Measurements from ENCODE around the gene NF2.

Gene NF2

DNA sequence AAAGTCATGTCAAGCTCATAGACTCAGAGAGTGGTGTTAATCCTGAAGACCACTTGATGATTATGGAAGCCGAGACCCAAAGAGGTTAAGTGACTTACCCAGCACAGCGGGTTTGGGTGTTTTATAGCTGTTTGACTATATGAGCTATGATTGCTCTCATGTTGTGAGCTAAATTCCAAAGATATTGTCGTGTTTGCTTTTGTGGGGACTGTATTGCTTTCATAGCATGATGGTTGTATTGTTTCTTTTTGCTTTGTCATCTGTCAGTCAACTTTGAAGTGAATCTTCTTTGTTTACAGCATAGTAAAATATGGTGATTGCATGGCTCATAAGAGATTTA, 23.7 kb downstream of the NF2 start:
- H3K27ac Mint-ChIP-seq, result no peak overlapping the region
- H3K27me3 Mint-ChIP-seq (ENCODE audit: low read depth, poor library complexity), result no peaks in the 10 kb centered on the region
- no peaks in the 10 kb centered on the region for H3K9me3 Mint-ChIP-seq
- TF ChIP-seq, protein P1, sequence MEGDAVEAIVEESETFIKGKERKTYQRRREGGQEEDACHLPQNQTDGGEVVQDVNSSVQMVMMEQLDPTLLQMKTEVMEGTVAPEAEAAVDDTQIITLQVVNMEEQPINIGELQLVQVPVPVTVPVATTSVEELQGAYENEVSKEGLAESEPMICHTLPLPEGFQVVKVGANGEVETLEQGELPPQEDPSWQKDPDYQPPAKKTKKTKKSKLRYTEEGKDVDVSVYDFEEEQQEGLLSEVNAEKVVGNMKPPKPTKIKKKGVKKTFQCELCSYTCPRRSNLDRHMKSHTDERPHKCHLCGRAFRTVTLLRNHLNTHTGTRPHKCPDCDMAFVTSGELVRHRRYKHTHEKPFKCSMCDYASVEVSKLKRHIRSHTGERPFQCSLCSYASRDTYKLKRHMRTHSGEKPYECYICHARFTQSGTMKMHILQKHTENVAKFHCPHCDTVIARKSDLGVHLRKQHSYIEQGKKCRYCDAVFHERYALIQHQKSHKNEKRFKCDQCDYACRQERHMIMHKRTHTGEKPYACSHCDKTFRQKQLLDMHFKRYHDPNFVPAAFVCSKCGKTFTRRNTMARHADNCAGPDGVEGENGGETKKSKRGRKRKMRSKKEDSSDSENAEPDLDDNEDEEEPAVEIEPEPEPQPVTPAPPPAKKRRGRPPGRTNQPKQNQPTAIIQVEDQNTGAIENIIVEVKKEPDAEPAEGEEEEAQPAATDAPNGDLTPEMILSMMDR (IDR thresholded peaks at IDR 0.05), result no peak
- no peak for DNase-seq
- H3K4me3 Mint-ChIP-seq, result no peak overlapping the region
- peaks cover 30% of the 10 kb centered on the region for H3K4me1 Mint-ChIP-seq
- no peaks in the 10 kb centered on the region for H3K36me3 Mint-ChIP-seq (ENCODE audit: low read depth)

DNA sequence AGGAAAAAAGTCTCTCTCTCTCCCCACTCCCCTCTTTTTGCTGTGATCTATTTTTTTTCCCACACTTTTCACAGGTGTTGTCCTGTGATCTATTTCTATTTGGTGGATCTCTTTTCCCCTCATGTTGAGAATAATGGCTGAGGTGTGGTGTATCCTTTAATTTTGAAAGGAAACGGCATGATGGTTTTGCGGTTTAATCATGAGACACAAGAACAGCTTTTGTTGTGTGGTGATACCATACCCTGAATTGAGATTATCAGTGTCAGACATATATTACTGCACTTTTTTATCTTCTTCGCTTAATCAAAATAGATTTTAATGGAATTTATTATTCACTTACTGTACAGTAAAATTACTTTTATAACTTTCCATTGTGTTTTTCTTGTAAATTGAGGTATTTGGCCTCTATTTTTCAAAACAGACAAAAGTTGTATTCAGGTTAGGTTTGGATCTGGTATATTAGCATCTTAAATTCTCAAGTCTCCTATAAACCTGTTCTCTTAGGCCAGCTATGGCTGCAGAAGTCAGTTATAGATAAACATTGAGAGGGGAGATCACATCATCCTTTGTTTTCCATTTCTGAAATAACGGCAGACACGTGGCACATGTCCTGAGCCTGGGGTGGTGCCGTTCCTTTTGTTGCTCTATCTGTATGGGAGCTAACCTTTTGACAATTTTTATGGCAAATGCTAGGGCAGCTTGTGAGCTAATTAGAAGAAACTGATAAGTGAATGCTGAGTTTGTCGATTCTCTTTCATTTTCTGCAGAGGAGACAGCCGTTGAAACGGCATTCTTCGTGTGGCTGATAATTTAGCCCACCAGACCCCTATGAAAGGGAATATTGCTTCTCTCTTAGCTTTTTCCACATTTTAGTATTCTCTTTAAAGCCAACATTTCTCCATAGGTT, 25.8 kb downstream of the NF2 start:
- Mint-ChIP-seq H3K4me3 (no peak overlapping the region), H3K27ac (no peak overlapping the region), H3K4me1 (peaks cover 24% of the 10 kb centered on the region), H3K9me3 (no peaks in the 10 kb centered on the region), H3K36me3 (ENCODE audit: low read depth) (no peaks in the 10 kb centered on the region), H3K27me3 (ENCODE audit: low read depth, poor library complexity) (no peaks in the 10 kb centered on the region)
- TF ChIP-seq, protein P1 (IDR thresholded peaks at IDR 0.05), result no peak
- DNase-seq, result no peak

DNA sequence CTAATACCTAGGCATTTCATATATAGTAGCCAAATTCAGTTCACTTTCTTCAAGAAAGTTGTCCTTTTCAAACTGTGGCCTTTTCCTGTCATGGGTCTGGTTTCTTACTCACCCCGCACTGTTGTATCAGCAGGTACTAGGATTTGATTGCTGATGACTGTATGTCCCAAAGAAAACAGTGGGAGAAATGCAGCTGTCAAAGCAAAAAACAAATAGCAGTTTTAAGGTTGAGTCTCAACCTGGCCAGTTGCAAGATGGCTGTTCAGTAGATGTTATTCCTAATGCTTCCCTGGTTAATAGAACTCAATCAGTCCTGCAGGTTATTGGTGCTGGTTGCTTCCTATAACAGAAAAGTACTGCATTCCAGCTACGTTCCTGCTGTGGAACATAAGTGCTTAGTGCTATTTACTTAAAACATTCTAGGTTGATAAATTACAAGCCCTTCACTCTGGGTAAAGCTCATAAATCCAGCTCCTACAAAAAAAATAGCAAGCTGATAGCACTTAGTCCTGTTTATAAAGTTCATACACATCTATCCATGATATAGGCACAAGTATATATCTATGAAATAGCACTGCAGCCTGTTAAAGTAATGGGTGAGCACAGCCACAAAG, 26.6 kb downstream of the NF2 start:
- DNase-seq, result no peak
- Mint-ChIP-seq H3K4me1 (peaks cover 16% of the 10 kb centered on the region), H3K9me3 (no peaks in the 10 kb centered on the region), H3K27me3 (ENCODE audit: low read depth, poor library complexity) (no peaks in the 10 kb centered on the region), H3K27ac (no peak overlapping the region), H3K36me3 (ENCODE audit: low read depth) (no peaks in the 10 kb centered on the region), H3K4me3 (no peak overlapping the region)
- TF ChIP-seq, protein P1 (IDR thresholded peaks at IDR 0.05), result no peak

DNA sequence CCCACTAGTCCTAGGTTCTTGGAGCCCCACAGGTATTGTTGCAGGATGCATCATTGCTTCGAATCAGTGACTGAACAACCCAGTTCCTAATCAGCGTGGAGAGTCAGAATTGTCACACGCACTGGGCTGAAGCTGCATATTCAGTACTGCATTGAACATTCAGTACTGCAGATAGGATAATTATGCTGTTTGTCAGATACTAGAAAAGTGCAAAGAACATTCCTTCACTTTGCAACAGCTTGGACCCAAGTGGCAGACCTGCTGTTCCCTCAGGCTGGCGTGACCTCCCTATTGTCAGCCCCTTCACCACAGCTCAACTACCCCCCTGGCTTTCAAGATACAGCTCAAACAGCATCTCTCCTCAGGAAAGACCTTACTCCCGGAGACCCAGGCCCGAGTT, 27.6 kb downstream of the NF2 start:
- H3K4me3 Mint-ChIP-seq, result no peak overlapping the region
- TF ChIP-seq, protein P1 (IDR thresholded peaks at IDR 0.05), result no peak
- H3K4me1 Mint-ChIP-seq, result peaks cover 8% of the 10 kb centered on the region
- no peak for DNase-seq
- H3K27me3 Mint-ChIP-seq (ENCODE audit: low read depth, poor library complexity), result no peaks in the 10 kb centered on the region
- H3K27ac Mint-ChIP-seq, result no peak overlapping the region
- H3K36me3 Mint-ChIP-seq (ENCODE audit: low read depth), result no peaks in the 10 kb centered on the region
- H3K9me3 Mint-ChIP-seq, result no peaks in the 10 kb centered on the region

DNA sequence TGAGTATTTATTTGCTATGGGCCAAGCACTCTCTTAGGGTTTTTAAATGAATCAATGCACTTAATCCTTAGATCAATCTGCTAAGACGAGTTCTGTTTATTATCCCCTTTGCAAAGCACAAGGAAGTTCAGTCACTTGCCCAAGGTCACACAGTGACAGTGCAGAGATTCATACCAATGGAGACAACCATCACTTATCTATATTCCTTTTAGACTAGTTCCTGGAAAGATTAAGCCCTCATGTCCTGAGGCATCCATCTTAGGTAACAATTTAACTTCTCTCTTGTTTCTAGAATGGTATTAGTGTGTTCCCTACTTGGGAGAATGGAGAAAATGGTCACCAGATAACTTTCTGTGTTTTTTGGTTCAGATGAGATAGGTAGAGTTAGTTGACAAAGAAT, 28.3 kb downstream of the NF2 start:
- Mint-ChIP-seq H3K4me1 (peaks cover 12% of the 10 kb centered on the region), H3K27ac (no peak overlapping the region), H3K9me3 (no peaks in the 10 kb centered on the region), H3K36me3 (ENCODE audit: low read depth) (no peaks in the 10 kb centered on the region), H3K27me3 (ENCODE audit: low read depth, poor library complexity) (no peaks in the 10 kb centered on the region), H3K4me3 (no peak overlapping the region)
- TF ChIP-seq, protein P1 (IDR thresholded peaks at IDR 0.05), result no peak
- no peak for DNase-seq
